Liver (tissue), 9 donors: Measurements from ENCODE around the gene MTF1. TPM values are rescaled to one million over a fixed set of nuclear protein-coding genes. Genes with fewer than 3 reads are reported as not detected.

Source experiments
- DNase-seq: peaks from one replicate; pipeline ENCODE4 v3.0.0-alpha.2; 2017; ENCODE audit warnings: low spot score
- H3K27ac ChIP-seq, 2 donors: one replicate each; pipeline ENCODE4 v1.7.0; 2013; ENCODE audit warnings: inconsistent platforms in 2 of 2, low read length in 2 of 2, control low read depth in 1 of 2, low read depth in 1 of 2, mild to moderate bottlenecking in 1 of 2
- H3K27me3 ChIP-seq, 4 donors: one replicate each; pipeline versions ENCODE4 v1.6.1 to v1.7.0; 2013; ENCODE audit warnings: low read length in 3 of 4, inconsistent platforms in 1 of 4, mild to moderate bottlenecking in 1 of 4, moderate library complexity in 1 of 4; ENCODE audit not compliant: control insufficient read depth in 4 of 4, insufficient read depth in 4 of 4
- H3K36me3 ChIP-seq, 4 donors: one replicate each; pipeline versions ENCODE4 v1.6.1 to v1.7.0; 2013; ENCODE audit warnings: low read length in 3 of 4, mild to moderate bottlenecking in 3 of 4, low read depth in 1 of 4, moderate library complexity in 1 of 4; ENCODE audit not compliant: control insufficient read depth in 4 of 4, insufficient read depth in 3 of 4
- H3K4me1 ChIP-seq, 4 donors: one replicate each; pipeline versions ENCODE4 v1.6.1 to v1.7.0; 2013; ENCODE audit warnings: low read length in 3 of 4, mild to moderate bottlenecking in 3 of 4, moderate library complexity in 1 of 4; ENCODE audit not compliant: control insufficient read depth in 4 of 4, insufficient read depth in 4 of 4
- H3K4me3 ChIP-seq, 3 donors: one replicate each; pipeline versions ENCODE4 v1.6.1 to v1.7.0; 2013; ENCODE audit warnings: low read length in 3 of 3, control low read depth in 1 of 3, low read depth in 1 of 3, mild to moderate bottlenecking in 1 of 3
- H3K9ac ChIP-seq, 2 donors: one replicate each; pipeline ENCODE4 v1.7.0; 2013; ENCODE audit warnings: low read length in 2 of 2, mild to moderate bottlenecking in 2 of 2, moderate library complexity in 2 of 2, control low read depth in 1 of 2, low read depth in 1 of 2
- H3K9me3 ChIP-seq, 4 donors: one replicate each; pipeline versions ENCODE4 v1.6.1 to v1.7.0; 2013; ENCODE audit warnings: low read length in 3 of 4; ENCODE audit not compliant: control insufficient read depth in 4 of 4
- EGR1 ChIP-seq, 2 donors: IDR thresholded peaks; 2 replicates each; pipeline ENCODE4 v1.6.1; 2016 to 2018; ENCODE audit warnings: antibody characterized with exemption in 2 of 2, low read depth in 2 of 2
- FOXA1 ChIP-seq: IDR thresholded peaks from 2 replicates; pipeline ENCODE4 v1.6.1; 2016; ENCODE audit warnings: antibody characterized with exemption
- FOXA2 ChIP-seq: IDR thresholded peaks from 2 replicates; pipeline ENCODE4 v1.6.1; 2016; ENCODE audit warnings: antibody characterized with exemption
- GABPA ChIP-seq, 2 donors: IDR thresholded peaks in 1 of 2; conservative IDR thresholded peaks in 1 of 2; 2 replicates each; pipeline ENCODE4 v1.6.1; 2016; ENCODE audit warnings: antibody characterized with exemption in 2 of 2, mild to moderate bottlenecking in 1 of 2, moderate library complexity in 1 of 2
- HNF4A ChIP-seq, 2 donors: conservative IDR thresholded peaks; 2 replicates each; pipeline ENCODE4 v1.6.1; 2016; ENCODE audit warnings: antibody characterized with exemption in 2 of 2, mild to moderate bottlenecking in 2 of 2
- HNF4G ChIP-seq: IDR thresholded peaks from 2 replicates; pipeline ENCODE4 v1.6.1; 2016; ENCODE audit warnings: antibody characterized with exemption
- NR2F2 ChIP-seq: IDR thresholded peaks from 2 replicates; pipeline ENCODE4 v1.6.1; 2016; ENCODE audit warnings: antibody characterized with exemption
- RAD21 ChIP-seq, 2 donors: IDR thresholded peaks; 2 replicates each; pipeline ENCODE4 v1.6.1; 2016; ENCODE audit warnings: antibody characterized with exemption in 2 of 2, mild to moderate bottlenecking in 2 of 2
- SP1 ChIP-seq: IDR thresholded peaks from 2 replicates; pipeline ENCODE4 v1.6.1; 2018; ENCODE audit warnings: antibody characterized with exemption, mild to moderate bottlenecking
- TAF1 ChIP-seq: conservative IDR thresholded peaks from 2 replicates; pipeline ENCODE4 v1.6.1; 2016; ENCODE audit warnings: antibody characterized with exemption, mild to moderate bottlenecking
- YY1 ChIP-seq: IDR thresholded peaks from 2 replicates; pipeline ENCODE4 v1.6.1; 2016; ENCODE audit warnings: antibody characterized with exemption, mild to moderate bottlenecking
- WGBS: extraction: QIAGEN DNeasy Blood & Tissue Kit; methylation state at CpG from one replicate; pipeline ENCODE4 v1.1.7; 2013; 5-methylcytosine and 5-hydroxymethylcytosine counted together
- polyA plus RNA-seq, 2 donors: library from polyadenylated mRNA; stranded (reverse) in 1 of 2; unstranded in 1 of 2; fragments of 200-250 nt in 1 of 2; fragments of >200 nt in 1 of 2; fragmentation: Nextera tagmentation in 1 of 2; extraction: Ambion mirVana in 1 of 2; gene quantifications; one replicate each; pipeline versions ENCODE4 v1.2.1 to v1.2.3, GENCODE V29; 2013 to 2015
- total RNA-seq, 2 donors: library from RNA; depleted of rRNA; stranded (reverse); fragments of >200 nt; gene quantifications; one replicate each; pipeline ENCODE4 v1.2.3, GENCODE V29; 2014
- TF ChIP-seq, protein P1 (sequence below): fragments of 150-350 bp; IDR thresholded peaks from 2 replicates; pipeline ENCODE4 v1.5.1; 2017; ENCODE audit warnings: improper control_type of control experiment, low read depth, low read length; ENCODE audit not compliant: missing input control
- TF ChIP-seq, protein P2 (sequence below): IDR thresholded peaks from 2 replicates; pipeline ENCODE4 v1.6.1; 2016; ENCODE audit warnings: antibody characterized with exemption, mild to moderate bottlenecking
- TF ChIP-seq, protein P3 (sequence below): IDR thresholded peaks from 2 replicates; pipeline ENCODE4 v1.6.1; 2016; ENCODE audit warnings: antibody characterized with exemption
- TF ChIP-seq, protein P4 (sequence below): IDR thresholded peaks from 2 replicates; pipeline ENCODE4 v1.6.1; 2016; ENCODE audit warnings: antibody characterized with exemption
- donor health status: healthy.
- donor health status: healthy.
- donor health status: healthy.
- donor health status: healthy.
- donor health status: healthy.

Gene MTF1
- total and polyA plus RNA-seq, 4 donors, result 2.3 to 3.3 (median 3.0) TPM

DNA sequence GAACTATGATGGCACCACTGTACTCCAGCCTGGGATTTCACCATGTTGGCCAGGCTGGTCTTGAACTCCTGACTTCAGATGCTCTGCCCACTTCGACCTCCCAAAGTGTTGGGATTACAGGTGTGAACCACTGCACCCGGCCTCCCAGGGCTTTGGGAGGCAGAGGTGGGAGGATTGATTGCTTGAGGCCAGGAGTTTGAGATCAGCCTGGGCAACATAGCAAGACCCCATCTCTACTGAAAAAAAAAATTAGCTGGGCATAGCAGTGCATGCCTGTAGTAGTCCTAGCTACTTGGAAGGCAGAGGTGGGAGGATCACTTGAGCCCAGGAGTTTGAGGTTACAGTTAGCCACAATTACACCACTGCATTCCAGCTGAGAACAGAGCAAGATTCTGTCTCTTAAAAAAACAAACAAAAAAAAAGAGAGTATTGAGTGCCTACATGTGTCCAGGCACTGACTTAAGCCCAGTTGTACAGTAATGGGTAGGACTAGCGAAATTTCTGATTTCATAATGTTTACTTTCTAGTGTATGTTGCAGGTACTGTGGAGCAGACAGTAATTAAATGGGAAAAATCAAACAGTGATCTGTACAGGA, 61.5 kb downstream of the MTF1 start:
- no peak overlapping the region for H3K27ac ChIP-seq
- no peak for DNase-seq
- peaks cover 3 to 30% (median 14%) of the 10 kb centered on the region in 4 donors for H3K36me3 ChIP-seq
- TF ChIP-seq NR2F2 (no peak), GABPA (IDR thresholded peaks at IDR 0.05 in 1 of 2, conservative IDR thresholded peaks at IDR 0.05 in 1 of 2) (no peak), FOXA2 (no peak), FOXA1 (no peak), RAD21 (IDR thresholded peaks at IDR 0.05) (no peak), YY1 (no peak), EGR1 (IDR thresholded peaks at IDR 0.05; ENCODE audit: low read depth in 2 of 2) (no peak), HNF4A (conservative IDR thresholded peaks at IDR 0.05) (no peak), SP1 (no peak), HNF4G (no peak), TAF1 (no peak)
- TF ChIP-seq, protein P1, sequence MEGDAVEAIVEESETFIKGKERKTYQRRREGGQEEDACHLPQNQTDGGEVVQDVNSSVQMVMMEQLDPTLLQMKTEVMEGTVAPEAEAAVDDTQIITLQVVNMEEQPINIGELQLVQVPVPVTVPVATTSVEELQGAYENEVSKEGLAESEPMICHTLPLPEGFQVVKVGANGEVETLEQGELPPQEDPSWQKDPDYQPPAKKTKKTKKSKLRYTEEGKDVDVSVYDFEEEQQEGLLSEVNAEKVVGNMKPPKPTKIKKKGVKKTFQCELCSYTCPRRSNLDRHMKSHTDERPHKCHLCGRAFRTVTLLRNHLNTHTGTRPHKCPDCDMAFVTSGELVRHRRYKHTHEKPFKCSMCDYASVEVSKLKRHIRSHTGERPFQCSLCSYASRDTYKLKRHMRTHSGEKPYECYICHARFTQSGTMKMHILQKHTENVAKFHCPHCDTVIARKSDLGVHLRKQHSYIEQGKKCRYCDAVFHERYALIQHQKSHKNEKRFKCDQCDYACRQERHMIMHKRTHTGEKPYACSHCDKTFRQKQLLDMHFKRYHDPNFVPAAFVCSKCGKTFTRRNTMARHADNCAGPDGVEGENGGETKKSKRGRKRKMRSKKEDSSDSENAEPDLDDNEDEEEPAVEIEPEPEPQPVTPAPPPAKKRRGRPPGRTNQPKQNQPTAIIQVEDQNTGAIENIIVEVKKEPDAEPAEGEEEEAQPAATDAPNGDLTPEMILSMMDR, result no peak
- TF ChIP-seq, protein P2, sequence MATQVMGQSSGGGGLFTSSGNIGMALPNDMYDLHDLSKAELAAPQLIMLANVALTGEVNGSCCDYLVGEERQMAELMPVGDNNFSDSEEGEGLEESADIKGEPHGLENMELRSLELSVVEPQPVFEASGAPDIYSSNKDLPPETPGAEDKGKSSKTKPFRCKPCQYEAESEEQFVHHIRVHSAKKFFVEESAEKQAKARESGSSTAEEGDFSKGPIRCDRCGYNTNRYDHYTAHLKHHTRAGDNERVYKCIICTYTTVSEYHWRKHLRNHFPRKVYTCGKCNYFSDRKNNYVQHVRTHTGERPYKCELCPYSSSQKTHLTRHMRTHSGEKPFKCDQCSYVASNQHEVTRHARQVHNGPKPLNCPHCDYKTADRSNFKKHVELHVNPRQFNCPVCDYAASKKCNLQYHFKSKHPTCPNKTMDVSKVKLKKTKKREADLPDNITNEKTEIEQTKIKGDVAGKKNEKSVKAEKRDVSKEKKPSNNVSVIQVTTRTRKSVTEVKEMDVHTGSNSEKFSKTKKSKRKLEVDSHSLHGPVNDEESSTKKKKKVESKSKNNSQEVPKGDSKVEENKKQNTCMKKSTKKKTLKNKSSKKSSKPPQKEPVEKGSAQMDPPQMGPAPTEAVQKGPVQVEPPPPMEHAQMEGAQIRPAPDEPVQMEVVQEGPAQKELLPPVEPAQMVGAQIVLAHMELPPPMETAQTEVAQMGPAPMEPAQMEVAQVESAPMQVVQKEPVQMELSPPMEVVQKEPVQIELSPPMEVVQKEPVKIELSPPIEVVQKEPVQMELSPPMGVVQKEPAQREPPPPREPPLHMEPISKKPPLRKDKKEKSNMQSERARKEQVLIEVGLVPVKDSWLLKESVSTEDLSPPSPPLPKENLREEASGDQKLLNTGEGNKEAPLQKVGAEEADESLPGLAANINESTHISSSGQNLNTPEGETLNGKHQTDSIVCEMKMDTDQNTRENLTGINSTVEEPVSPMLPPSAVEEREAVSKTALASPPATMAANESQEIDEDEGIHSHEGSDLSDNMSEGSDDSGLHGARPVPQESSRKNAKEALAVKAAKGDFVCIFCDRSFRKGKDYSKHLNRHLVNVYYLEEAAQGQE, result no peak
- TF ChIP-seq, protein P3, sequence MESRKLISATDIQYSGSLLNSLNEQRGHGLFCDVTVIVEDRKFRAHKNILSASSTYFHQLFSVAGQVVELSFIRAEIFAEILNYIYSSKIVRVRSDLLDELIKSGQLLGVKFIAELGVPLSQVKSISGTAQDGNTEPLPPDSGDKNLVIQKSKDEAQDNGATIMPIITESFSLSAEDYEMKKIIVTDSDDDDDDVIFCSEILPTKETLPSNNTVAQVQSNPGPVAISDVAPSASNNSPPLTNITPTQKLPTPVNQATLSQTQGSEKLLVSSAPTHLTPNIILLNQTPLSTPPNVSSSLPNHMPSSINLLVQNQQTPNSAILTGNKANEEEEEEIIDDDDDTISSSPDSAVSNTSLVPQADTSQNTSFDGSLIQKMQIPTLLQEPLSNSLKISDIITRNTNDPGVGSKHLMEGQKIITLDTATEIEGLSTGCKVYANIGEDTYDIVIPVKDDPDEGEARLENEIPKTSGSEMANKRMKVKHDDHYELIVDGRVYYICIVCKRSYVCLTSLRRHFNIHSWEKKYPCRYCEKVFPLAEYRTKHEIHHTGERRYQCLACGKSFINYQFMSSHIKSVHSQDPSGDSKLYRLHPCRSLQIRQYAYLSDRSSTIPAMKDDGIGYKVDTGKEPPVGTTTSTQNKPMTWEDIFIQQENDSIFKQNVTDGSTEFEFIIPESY, result no peak
- TF ChIP-seq, protein P4, sequence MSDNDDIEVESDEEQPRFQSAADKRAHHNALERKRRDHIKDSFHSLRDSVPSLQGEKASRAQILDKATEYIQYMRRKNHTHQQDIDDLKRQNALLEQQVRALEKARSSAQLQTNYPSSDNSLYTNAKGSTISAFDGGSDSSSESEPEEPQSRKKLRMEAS, result no peak
- WGBS, result 94% methylated on average over 3 of the region's 3 CpGs
- no peak overlapping the region for H3K4me3 ChIP-seq
- H3K4me1 ChIP-seq, result peaks cover 7 to 21% (median 9%) of the 10 kb centered on the region in 4 donors
- no peaks in the 10 kb centered on the region for H3K27me3 ChIP-seq
- H3K9me3 ChIP-seq, result no peaks in the 10 kb centered on the region
- no peak overlapping the region for H3K9ac ChIP-seq
